Stimulated activated effector memory CD8-positive, alpha-beta T cell treated with anti-CD3 and anti-CD28 coated beads, Interleukin-12 subunit alpha, Interleukin-12 subunit beta, amount 100 ng/mL, for 72 hours (primary cell): ENCODE data around the gene GRIK2.

ENCODE experiments used
- ATAC-seq: fragments of 150-1000 bp; cut with Tn5 transposase; 2 replicates; pipeline ENCODE4 v1.10.0; 2021
- DNase-seq, 2 donors: peaks; one replicate each; pipeline ENCODE4 v3.0.0; 2021 to 2022; ENCODE audit warnings: low spot score in 2 of 2
- H3K27ac Mint-ChIP-seq: one replicate; pipeline ENCODE4 v1.8.0; 2022; ENCODE audit warnings: mild to moderate bottlenecking, mixed read lengths
- H3K36me3 Mint-ChIP-seq: one replicate; pipeline ENCODE4 v1.8.0; 2022; ENCODE audit warnings: mild to moderate bottlenecking, mixed read lengths
- H3K4me1 Mint-ChIP-seq: one replicate; pipeline ENCODE4 v1.8.0; 2022; ENCODE audit warnings: mixed read lengths
- H3K4me3 Mint-ChIP-seq: one replicate; pipeline ENCODE4 v1.8.0; 2022; ENCODE audit warnings: mild to moderate bottlenecking, mixed read lengths
- H3K9me3 Mint-ChIP-seq: one replicate; pipeline ENCODE4 v1.8.0; 2022; ENCODE audit warnings: mixed read lengths

The GRIK2 gene

GRCh38 chr6:101650402-101651100, 257.0 kb downstream of the GRIK2 start:
- H3K9me3 Mint-ChIP-seq, result peaks cover 3% of the 10 kb centered on the region
- H3K27ac Mint-ChIP-seq, result no peak overlapping the region
- DNase-seq (no peak), ATAC-seq (no peak)
- no peaks in the 10 kb centered on the region for H3K4me1 Mint-ChIP-seq
- no peak overlapping the region for H3K4me3 Mint-ChIP-seq
- H3K36me3 Mint-ChIP-seq, result no peaks in the 10 kb centered on the region

GRCh38 chr6:101652079-101652478, 258.6 kb downstream of the GRIK2 start:
- Mint-ChIP-seq H3K9me3 (peaks cover 7% of the 10 kb centered on the region), H3K4me1 (no peaks in the 10 kb centered on the region), H3K36me3 (no peaks in the 10 kb centered on the region), H3K4me3 (no peak overlapping the region), H3K27ac (no peak overlapping the region)
- DNase-seq (no peak), ATAC-seq (no peak)

- ATAC-seq (no peak), DNase-seq (no peak)
- Mint-ChIP-seq H3K27ac (no peak overlapping the region), H3K4me3 (no peak overlapping the region), H3K36me3 (no peaks in the 10 kb centered on the region), H3K9me3 (peaks cover 11% of the 10 kb centered on the region), H3K4me1 (no peaks in the 10 kb centered on the region)
Measured at GRCh38 chr6:101655109-101655508, 261.6 kb downstream of the GRIK2 start.

- peaks cover 9% of the 10 kb centered on the region for H3K9me3 Mint-ChIP-seq
- DNase-seq, result no peak
Measured at GRCh38 chr6:101662111-101662897, 268.8 kb downstream of the GRIK2 start.

GRCh38 chr6:101663100-101663499, 269.6 kb downstream of the GRIK2 start:
- ATAC-seq (no peak), DNase-seq (no peak)
- Mint-ChIP-seq H3K4me3 (no peak overlapping the region), H3K4me1 (no peaks in the 10 kb centered on the region), H3K9me3 (peaks cover 8% of the 10 kb centered on the region), H3K36me3 (no peaks in the 10 kb centered on the region), H3K27ac (no peak overlapping the region)

More at GRCh38 chr6:101662111-101662897, 268.8 kb downstream of the GRIK2 start:
- H3K4me1 Mint-ChIP-seq, result no peaks in the 10 kb centered on the region
- H3K27ac Mint-ChIP-seq, result no peak overlapping the region
- no peak overlapping the region for H3K4me3 Mint-ChIP-seq
- ATAC-seq, result no peak
- no peaks in the 10 kb centered on the region for H3K36me3 Mint-ChIP-seq

GRCh38 chr6:101666256-101666655, 272.7 kb downstream of the GRIK2 start:
- DNase-seq (no peak), ATAC-seq (no peak)
- H3K9me3 Mint-ChIP-seq, result peaks cover 7% of the 10 kb centered on the region

GRCh38 chr6:101668496-101669030, 275.1 kb downstream of the GRIK2 start:
- H3K4me3 Mint-ChIP-seq, result no peak overlapping the region
- no peaks in the 10 kb centered on the region for H3K4me1 Mint-ChIP-seq
- H3K36me3 Mint-ChIP-seq, result no peaks in the 10 kb centered on the region
- no peak overlapping the region for H3K27ac Mint-ChIP-seq
- peaks cover 7% of the 10 kb centered on the region for H3K9me3 Mint-ChIP-seq
- ATAC-seq, result no peak
- DNase-seq, result no peak

More at GRCh38 chr6:101666256-101666655, 272.7 kb downstream of the GRIK2 start:
- no peaks in the 10 kb centered on the region for H3K4me1 Mint-ChIP-seq
- no peaks in the 10 kb centered on the region for H3K36me3 Mint-ChIP-seq
- no peak overlapping the region for H3K27ac Mint-ChIP-seq
- no peak overlapping the region for H3K4me3 Mint-ChIP-seq

- Mint-ChIP-seq H3K36me3 (no peaks in the 10 kb centered on the region), H3K4me1 (no peaks in the 10 kb centered on the region), H3K27ac (no peak overlapping the region), H3K9me3 (peaks cover 4% of the 10 kb centered on the region), H3K4me3 (no peak overlapping the region)
- ATAC-seq (no peak), DNase-seq (no peak)
Measured at GRCh38 chr6:101676187-101676586, 282.7 kb downstream of the GRIK2 start.

GRCh38 chr6:101682937-101683336, 289.4 kb downstream of the GRIK2 start:
- ATAC-seq (no peak), DNase-seq (no peak)
- H3K4me3 Mint-ChIP-seq, result no peak overlapping the region
- no peak overlapping the region for H3K27ac Mint-ChIP-seq
- no peaks in the 10 kb centered on the region for H3K9me3 Mint-ChIP-seq
- no peaks in the 10 kb centered on the region for H3K4me1 Mint-ChIP-seq
- H3K36me3 Mint-ChIP-seq, result no peaks in the 10 kb centered on the region

GRCh38 chr6:101683884-101684283, 290.4 kb downstream of the GRIK2 start:
- Mint-ChIP-seq H3K36me3 (no peaks in the 10 kb centered on the region), H3K4me1 (no peaks in the 10 kb centered on the region), H3K9me3 (no peaks in the 10 kb centered on the region), H3K27ac (no peak overlapping the region), H3K4me3 (no peak overlapping the region)
- DNase-seq (no peak), ATAC-seq (no peak)

GRCh38 chr6:101686653-101687052, 293.1 kb downstream of the GRIK2 start:
- H3K9me3 Mint-ChIP-seq, result peaks cover 8% of the 10 kb centered on the region
- H3K4me1 Mint-ChIP-seq, result no peaks in the 10 kb centered on the region
- no peak overlapping the region for H3K27ac Mint-ChIP-seq
- H3K4me3 Mint-ChIP-seq, result no peak overlapping the region
- no peak for ATAC-seq
- DNase-seq, result no peak
- H3K36me3 Mint-ChIP-seq, result no peaks in the 10 kb centered on the region

- Mint-ChIP-seq H3K36me3 (no peaks in the 10 kb centered on the region), H3K4me3 (no peak overlapping the region), H3K4me1 (no peaks in the 10 kb centered on the region), H3K27ac (no peak overlapping the region), H3K9me3 (peaks cover 8% of the 10 kb centered on the region)
- no peak for DNase-seq
- ATAC-seq, result no peak
Measured at GRCh38 chr6:101689156-101689555, 295.6 kb downstream of the GRIK2 start.

GRCh38 chr6:101689695-101690094, 296.2 kb downstream of the GRIK2 start:
- Mint-ChIP-seq H3K4me1 (no peaks in the 10 kb centered on the region), H3K4me3 (no peak overlapping the region), H3K27ac (no peak overlapping the region), H3K36me3 (no peaks in the 10 kb centered on the region), H3K9me3 (peaks cover 8% of the 10 kb centered on the region)
- ATAC-seq, result no peak
- no peak for DNase-seq

- Mint-ChIP-seq H3K4me3 (no peak overlapping the region), H3K36me3 (no peaks in the 10 kb centered on the region), H3K4me1 (no peaks in the 10 kb centered on the region), H3K9me3 (peaks cover 5% of the 10 kb centered on the region), H3K27ac (no peak overlapping the region)
- ATAC-seq (no peak), DNase-seq (no peak)
Measured at GRCh38 chr6:101700655-101701054, 307.1 kb downstream of the GRIK2 start.

- DNase-seq (no peak), ATAC-seq (no peak)
- no peak overlapping the region for H3K27ac Mint-ChIP-seq
- H3K4me1 Mint-ChIP-seq, result no peaks in the 10 kb centered on the region
- no peak overlapping the region for H3K4me3 Mint-ChIP-seq
- H3K9me3 Mint-ChIP-seq, result peaks cover 5% of the 10 kb centered on the region
- no peaks in the 10 kb centered on the region for H3K36me3 Mint-ChIP-seq
Measured at GRCh38 chr6:101703311-101703710, 309.8 kb downstream of the GRIK2 start.

- H3K9me3 Mint-ChIP-seq, result peaks cover 3% of the 10 kb centered on the region
- no peak overlapping the region for H3K4me3 Mint-ChIP-seq
- DNase-seq (no peak), ATAC-seq (no peak)
- no peaks in the 10 kb centered on the region for H3K4me1 Mint-ChIP-seq
- no peaks in the 10 kb centered on the region for H3K36me3 Mint-ChIP-seq
- H3K27ac Mint-ChIP-seq, result no peak overlapping the region
Measured at GRCh38 chr6:101705866-101706265, 312.4 kb downstream of the GRIK2 start.
